SH-SY5Y (cell line): ENCODE measurements around the gene NPAT.

Experiments
- GATA2 ChIP-seq: IDR thresholded peaks from 2 replicates; pipeline ENCODE4 v1.6.1; 2011; ENCODE audit warnings: mild to moderate bottlenecking, low read depth, low read length
- GATA3 ChIP-seq: IDR thresholded peaks from 2 replicates; pipeline ENCODE4 v1.6.1; 2011; ENCODE audit warnings: low read depth, mild to moderate bottlenecking, low read length, moderate library complexity

DNA sequence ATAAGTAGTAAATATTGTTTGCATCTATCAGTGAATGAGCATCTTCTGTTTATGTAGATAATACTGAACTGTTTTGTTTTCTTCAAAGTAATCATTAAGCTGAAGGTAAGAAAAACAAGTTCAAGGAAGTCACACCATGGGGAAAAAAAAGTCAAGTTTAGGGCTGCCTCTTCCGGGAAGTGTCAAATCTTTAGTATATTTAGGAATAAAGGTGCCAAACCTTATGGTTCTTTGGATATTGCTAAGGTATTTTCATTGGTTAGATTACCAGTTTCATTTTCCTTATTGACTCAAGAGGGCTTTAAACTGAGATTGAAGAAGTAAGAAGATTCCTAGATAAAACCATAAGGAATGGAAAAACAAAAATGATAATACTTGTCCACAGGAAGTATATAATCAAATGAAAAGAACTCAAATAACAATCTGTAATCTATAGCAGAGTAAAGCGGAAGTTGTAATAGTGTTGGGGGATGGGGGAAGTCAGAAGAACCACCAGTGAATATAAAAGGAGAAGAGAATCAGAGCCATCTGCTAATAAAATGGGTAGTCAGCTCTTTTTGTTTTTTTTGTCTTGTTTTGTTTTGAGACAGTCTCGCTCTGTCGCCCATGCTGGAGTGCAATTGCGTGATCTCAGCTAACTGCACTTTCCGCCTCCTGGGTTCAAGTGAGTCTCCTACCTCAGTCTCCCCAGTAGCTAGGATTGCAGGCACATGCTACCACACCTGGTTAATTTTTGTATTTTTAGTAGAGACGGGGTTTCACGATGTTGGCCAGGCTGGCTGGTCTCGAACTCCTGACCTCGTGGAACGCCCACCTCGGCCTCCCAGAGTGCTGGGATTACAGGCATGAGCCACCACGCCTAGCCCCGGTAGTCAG, 2.7 kb upstream of the NPAT start:
- no peak for TF ChIP-seq GATA2
- no peak for TF ChIP-seq GATA3
